Ascending aorta (tissue), 2 donors: ENCODE data around the gene CLPX. TPM values are rescaled to one million over a fixed set of nuclear protein-coding genes. Genes with fewer than 3 reads are reported as not detected.
"Not testable (repeated sequence)": the region's sequence is repeated elsewhere in the genome, so short reads cannot be mapped to it uniquely, and the experiment has no call there.

ENCODE experiments used
- DNase-seq, 2 donors: peaks; one replicate each; pipeline ENCODE4 v3.0.0-alpha.2; 2019; ENCODE audit warnings: low spot score in 2 of 2
- H3K27ac ChIP-seq, 2 donors: fragments of 200-600 bp; sonication (generic); one replicate each; pipeline ENCODE4 v1.5.1; 2016 to 2017; ENCODE audit warnings: mild to moderate bottlenecking in 1 of 2
- H3K27me3 ChIP-seq: fragments of 200-600 bp; sonication (generic); one replicate; pipeline ENCODE4 v1.5.1; 2017
- H3K36me3 ChIP-seq, 2 donors: fragments of 200-600 bp; sonication (generic); one replicate each; pipeline ENCODE4 v1.5.1; 2016
- H3K4me1 ChIP-seq, 2 donors: fragments of 200-600 bp; sonication (generic); one replicate each; pipeline ENCODE4 v1.5.1; 2016 to 2017; ENCODE audit warnings: mild to moderate bottlenecking in 1 of 2
- H3K4me3 ChIP-seq, 2 donors: fragments of 200-600 bp; sonication (generic); one replicate each; pipeline ENCODE4 v1.5.1; 2016 to 2017; ENCODE audit warnings: mild to moderate bottlenecking in 1 of 2
- H3K9me3 ChIP-seq, 2 donors: fragments of 200-600 bp; sonication (generic); one replicate each; pipeline ENCODE4 v1.5.1; 2016
- CTCF ChIP-seq, 3 experiments: fragments of 200-600 bp in 2 of 3; fragments of 450-650 bp in 1 of 3; sonication (generic) in 2 of 3; IDR thresholded peaks; one replicate each; pipeline ENCODE4 v1.5.1; 2016 to 2019; ENCODE audit warnings: antibody characterized with exemption in 3 of 3, mild to moderate bottlenecking in 1 of 3, moderate library complexity in 1 of 3
- intact Hi-C: fragments of 100-400 bp; cut with DNase I; formaldehyde crosslinking; loops from one replicate; pipeline ENCODE4 v1.15.1; 2023
- total RNA-seq: library from RNA; depleted of rRNA; stranded (reverse); fragments of >200 nt; gene quantifications from one replicate; pipeline ENCODE4 v1.1.0, GENCODE V29; 2016

CLPX gene
- total RNA-seq, 1 donor from 2014 or later, result 13.7 TPM

DNA sequence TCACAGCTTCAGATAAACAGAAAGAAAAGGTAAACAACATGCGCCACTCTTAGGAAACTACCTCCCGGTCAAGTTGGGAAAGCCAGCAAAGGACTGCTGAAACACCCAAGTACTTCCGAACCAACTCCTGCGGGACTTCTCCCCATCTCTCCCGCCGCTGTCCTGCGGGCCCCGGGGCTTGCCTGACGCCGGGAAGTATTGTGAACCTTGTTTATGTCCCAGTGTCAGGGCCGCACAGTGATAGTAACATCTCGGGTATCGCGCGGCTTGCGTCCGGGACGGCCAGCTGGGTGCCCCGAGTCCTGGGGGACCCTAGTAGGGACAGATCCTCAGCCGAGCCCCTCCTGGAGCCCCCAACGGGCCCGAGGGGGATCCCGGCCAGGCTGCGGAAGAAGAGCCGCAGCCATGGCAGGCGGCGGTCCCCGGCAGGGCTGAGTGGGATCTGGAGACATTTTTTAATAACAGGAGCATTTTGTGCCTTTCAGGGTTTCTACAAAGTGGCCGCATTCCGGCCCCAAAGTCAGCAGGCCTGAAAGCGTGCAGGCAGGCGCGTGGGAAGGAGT, 756 bp downstream of the CLPX start:
- peaks cover 4 to 24% of the 10 kb centered on the region in 2 donors for H3K4me1 ChIP-seq
- peak overlapping the region; percentile 94 to 95 for H3K27ac ChIP-seq
- H3K4me3 ChIP-seq, result peak overlapping the region; percentile 88 to 90
- H3K9me3 ChIP-seq, result no peaks in the 10 kb centered on the region
- H3K36me3 ChIP-seq, result peaks cover 4 to 12% of the 10 kb centered on the region in 2 donors
- intact Hi-C loops, result loop anchor here (2.0 to 5.0 kb wide), 2 partner anchors 102 to 152 kb away; partner anchors contain the start of gene PARP16
- TF ChIP-seq CTCF (IDR thresholded peaks at IDR 0.05), result no peak
- peak; percentile 16 to 73 for DNase-seq
- no peaks in the 10 kb centered on the region for H3K27me3 ChIP-seq

DNA sequence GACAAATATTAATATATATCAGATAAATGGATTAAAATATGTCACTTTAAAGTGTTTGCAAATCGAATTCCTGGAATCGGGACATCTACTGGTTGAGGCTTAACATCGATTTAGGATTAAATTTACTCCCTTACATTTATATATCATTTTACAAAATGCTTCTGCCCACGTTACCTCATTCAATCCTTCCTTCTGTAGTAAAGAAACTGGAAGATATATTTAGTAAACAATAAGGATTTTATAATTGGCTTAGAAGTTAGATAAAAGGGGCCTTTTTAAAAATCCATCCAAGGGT, 1.3 kb downstream of the CLPX start:
- TF ChIP-seq CTCF (IDR thresholded peaks at IDR 0.05), result no peak
- intact Hi-C loops, result loop anchor here (2.0 to 5.0 kb wide), 2 partner anchors 103 to 152 kb away; partner anchors contain the start of gene PARP16
- Histone ChIP-seq H3K27ac (peak overlapping the region; percentile 94 to 95), H3K4me1 (peaks cover 4 to 24% of the 10 kb centered on the region in 2 donors), H3K36me3 (peaks cover 8 to 17% of the 10 kb centered on the region in 2 donors), H3K4me3 (peak overlapping the region; percentile 88 to 90), H3K27me3 (no peaks in the 10 kb centered on the region), H3K9me3 (no peaks in the 10 kb centered on the region)
- no peak for DNase-seq

- no peak for TF ChIP-seq CTCF (IDR thresholded peaks at IDR 0.05)
- Histone ChIP-seq H3K27ac (no peak overlapping the region), H3K4me1 (peaks cover 4 to 24% of the 10 kb centered on the region in 2 donors)
These were observed 2.6 kb downstream of the CLPX start for GRCh38 chr15:65182538-65182937.

GRCh38 chr15:65181582-65182353, 3.4 kb downstream of the CLPX start:
- not testable (repeated sequence) for H3K27ac ChIP-seq, DNase-seq, H3K27me3 ChIP-seq, H3K9me3 ChIP-seq
- peak overlapping the region in 1 of 2 donors; percentile 90 for H3K4me3 ChIP-seq
- intact Hi-C loops, result loop anchor here (5.0 kb wide), 1 partner anchor 149 kb away; no protein-coding TSS in a partner anchor
- H3K36me3 ChIP-seq, result peaks cover 26 to 37% of the 10 kb centered on the region in 2 donors
- H3K4me1 ChIP-seq, result peaks cover 4 to 24% of the 10 kb centered on the region in 2 donors

More at GRCh38 chr15:65182538-65182937, 2.6 kb downstream of the CLPX start:
- H3K9me3 ChIP-seq, result no peaks in the 10 kb centered on the region
- no peak for DNase-seq
- peak overlapping the region; percentile 6 to 90 for H3K4me3 ChIP-seq
- intact Hi-C loops, result loop anchor here (5.0 kb wide), 1 partner anchor 150 kb away; no protein-coding TSS in a partner anchor
- peaks cover 21 to 30% of the 10 kb centered on the region in 2 donors for H3K36me3 ChIP-seq
- H3K27me3 ChIP-seq, result no peaks in the 10 kb centered on the region

GRCh38 chr15:65180167-65180566, 5.0 kb downstream of the CLPX start:
- H3K4me1 ChIP-seq, result peaks cover 4 to 24% of the 10 kb centered on the region in 2 donors

More at GRCh38 chr15:65180167-65180566, 5.0 kb downstream of the CLPX start:
- Histone ChIP-seq H3K36me3 (peaks cover 33 to 53% of the 10 kb centered on the region in 2 donors), H3K27me3 (no peaks in the 10 kb centered on the region), H3K27ac (no peak overlapping the region), H3K4me3 (no peak overlapping the region), H3K9me3 (no peaks in the 10 kb centered on the region)
- intact Hi-C loops, result loop anchor here (5.0 kb wide), 1 partner anchor 148 kb away; no protein-coding TSS in a partner anchor
- no peak for TF ChIP-seq CTCF (IDR thresholded peaks at IDR 0.05)
- no peak for DNase-seq
